HEK293 (cell line): ENCODE results near the gene INTS6.

Experiments used
- BCL11B ChIP-seq: fragments of 450-650 bp; formaldehyde crosslinking; IDR thresholded peaks from 2 replicates; pipeline ENCODE4 v1.5.1; 2016; ENCODE audit warnings: low read depth, missing biosample characterization, missing genetic modification characterization
- HOXA7 ChIP-seq: sonication (generic); formaldehyde crosslinking; IDR thresholded peaks from 2 replicates; pipeline ENCODE4 v1.8.1; 2022; ENCODE audit warnings: missing genetic modification reagents, borderline replicate concordance
- KLF7 ChIP-seq: fragments of 450-650 bp; formaldehyde crosslinking; IDR thresholded peaks from 2 replicates; pipeline ENCODE4 v1.5.1; 2016; ENCODE audit warnings: missing biosample characterization, missing genetic modification characterization, borderline replicate concordance
- ZFP41 ChIP-seq: fragments of 450-650 bp; formaldehyde crosslinking; IDR thresholded peaks from 2 replicates; pipeline ENCODE4 v1.5.1; 2016; ENCODE audit warnings: missing biosample characterization, missing genetic modification characterization, borderline replicate concordance
- ZNF658 ChIP-seq: fragments of 450-650 bp; formaldehyde crosslinking; IDR thresholded peaks from 2 replicates; pipeline ENCODE4; 2016; ENCODE audit warnings: missing biosample characterization, missing genetic modification characterization
- TF ChIP-seq, protein P1 (sequence below): fragments of 450-650 bp; formaldehyde crosslinking; IDR thresholded peaks from 2 replicates; pipeline ENCODE4 v1.5.1; 2016; ENCODE audit warnings: missing biosample characterization, missing genetic modification characterization

GRCh38 chr13:51405176-51405575, 47.7 kb downstream of the INTS6 start:
- TF ChIP-seq KLF7 (tag by site-specific recombination) (no peak), ZFP41 (no peak), BCL11B (no peak), ZNF658 (no peak), HOXA7 (CRISPR knock-in tag) (no peak)
- TF ChIP-seq, protein P1, sequence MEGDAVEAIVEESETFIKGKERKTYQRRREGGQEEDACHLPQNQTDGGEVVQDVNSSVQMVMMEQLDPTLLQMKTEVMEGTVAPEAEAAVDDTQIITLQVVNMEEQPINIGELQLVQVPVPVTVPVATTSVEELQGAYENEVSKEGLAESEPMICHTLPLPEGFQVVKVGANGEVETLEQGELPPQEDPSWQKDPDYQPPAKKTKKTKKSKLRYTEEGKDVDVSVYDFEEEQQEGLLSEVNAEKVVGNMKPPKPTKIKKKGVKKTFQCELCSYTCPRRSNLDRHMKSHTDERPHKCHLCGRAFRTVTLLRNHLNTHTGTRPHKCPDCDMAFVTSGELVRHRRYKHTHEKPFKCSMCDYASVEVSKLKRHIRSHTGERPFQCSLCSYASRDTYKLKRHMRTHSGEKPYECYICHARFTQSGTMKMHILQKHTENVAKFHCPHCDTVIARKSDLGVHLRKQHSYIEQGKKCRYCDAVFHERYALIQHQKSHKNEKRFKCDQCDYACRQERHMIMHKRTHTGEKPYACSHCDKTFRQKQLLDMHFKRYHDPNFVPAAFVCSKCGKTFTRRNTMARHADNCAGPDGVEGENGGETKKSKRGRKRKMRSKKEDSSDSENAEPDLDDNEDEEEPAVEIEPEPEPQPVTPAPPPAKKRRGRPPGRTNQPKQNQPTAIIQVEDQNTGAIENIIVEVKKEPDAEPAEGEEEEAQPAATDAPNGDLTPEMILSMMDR (tag by site-specific recombination), result no peak
